HepG2 (cell line): ENCODE results near the gene TMEM253. TPM values are rescaled to one million over a fixed set of nuclear protein-coding genes. Genes with fewer than 3 reads are reported as not detected.

Source experiments
- BCL3 ChIP-seq: sonication (generic); formaldehyde crosslinking; IDR thresholded peaks from 2 replicates; pipeline ENCODE4 v1.5.1; 2020; ENCODE audit warnings: mild to moderate bottlenecking, missing genetic modification reagents, moderate library complexity
- CHD2 ChIP-seq: IDR thresholded peaks from 2 replicates; pipeline ENCODE4 v1.6.1; 2011; ENCODE audit warnings: low read depth, low read length, improper control_type of control experiment
- CTCF ChIP-seq: sonication (generic); formaldehyde crosslinking; IDR thresholded peaks from 2 replicates; pipeline ENCODE4 v1.5.0; 2020; ENCODE audit warnings: mild to moderate bottlenecking, missing genetic modification reagents, moderate library complexity
- HOXD1 ChIP-seq: sonication (generic); formaldehyde crosslinking; IDR thresholded peaks from 2 replicates; pipeline ENCODE4 v1.5.0; 2020; ENCODE audit warnings: missing genetic modification reagents
- IKZF5 ChIP-seq: IDR thresholded peaks from 2 replicates; pipeline ENCODE4 v1.6.1; 2018; ENCODE audit warnings: missing genetic modification reagents, mild to moderate bottlenecking, missing compliant biosample characterization
- MIXL1 ChIP-seq: IDR thresholded peaks from 2 replicates; pipeline ENCODE4 v1.6.1; 2016
- RERE ChIP-seq: IDR thresholded peaks from 2 replicates; pipeline ENCODE4 v1.6.1; 2016; ENCODE audit warnings: low read depth, missing genetic modification reagents, missing compliant biosample characterization
- SAFB2 ChIP-seq: sonication (generic); formaldehyde crosslinking; IDR thresholded peaks from 2 replicates; pipeline ENCODE4 v1.5.1; 2020; ENCODE audit warnings: missing genetic modification reagents, low read depth, mild to moderate bottlenecking, borderline replicate concordance
- ZNF7 ChIP-seq: IDR thresholded peaks from 2 replicates; pipeline ENCODE4 v1.6.1; 2016; ENCODE audit warnings: missing biosample characterization, missing genetic modification reagents
- ZNF724P ChIP-seq: sonication (generic); formaldehyde crosslinking; IDR thresholded peaks from 2 replicates; pipeline ENCODE4 v1.8.0; 2022; ENCODE audit warnings: missing genetic modification reagents, borderline replicate concordance
- ZNF891 ChIP-seq: sonication (generic); formaldehyde crosslinking; IDR thresholded peaks from 2 replicates; pipeline ENCODE4 v1.5.0; 2020; ENCODE audit warnings: mild to moderate bottlenecking, missing genetic modification reagents
- polyA plus RNA-seq, 8 experiments: library from polyadenylated mRNA; depleted of rRNA in 3 of 8; stranded (reverse) in 7 of 8; unstranded in 1 of 8; fragments of >200 nt; fragmentation: Illumina TruSeq in 4 of 8; extraction: Trizol in 4 of 8; gene quantifications; 2 replicates each; pipeline versions ENCODE4 v1.2.1 to v1.2.3, GENCODE V29; 2011 to 2016; ENCODE audit warnings: low read depth in 4 of 8, missing spikeins in 1 of 8, mixed read lengths in 1 of 8; ENCODE audit not compliant: insufficient read depth in 1 of 8
- total RNA-seq, 5 experiments: library from RNA; depleted of rRNA; stranded (reverse); fragments of >200 nt; fragmentation: Illumina TruSeq; extraction: Trizol; gene quantifications; 2 replicates each; pipeline ENCODE4 v1.2.3, GENCODE V29; 2016; ENCODE audit warnings: low read depth in 1 of 5
- TF ChIP-seq, protein P1 (sequence below): sonication (generic); formaldehyde crosslinking; IDR thresholded peaks from 2 replicates; pipeline ENCODE4 v1.5.1; 2020; ENCODE audit warnings: mild to moderate bottlenecking, missing genetic modification reagents, borderline replicate concordance

Gene TMEM253
- total and polyA plus RNA-seq, 2 of the 13 experiments (the other 11 are each of a cell fraction or from before 2014, with no cell fraction given), result 0.29 to 0.45 TPM

- TF ChIP-seq SAFB2 (CRISPR knock-in tag), result no peak
- no peak for TF ChIP-seq BCL3
- no peak for TF ChIP-seq ZNF891 (CRISPR knock-in tag)
- TF ChIP-seq, protein P1, sequence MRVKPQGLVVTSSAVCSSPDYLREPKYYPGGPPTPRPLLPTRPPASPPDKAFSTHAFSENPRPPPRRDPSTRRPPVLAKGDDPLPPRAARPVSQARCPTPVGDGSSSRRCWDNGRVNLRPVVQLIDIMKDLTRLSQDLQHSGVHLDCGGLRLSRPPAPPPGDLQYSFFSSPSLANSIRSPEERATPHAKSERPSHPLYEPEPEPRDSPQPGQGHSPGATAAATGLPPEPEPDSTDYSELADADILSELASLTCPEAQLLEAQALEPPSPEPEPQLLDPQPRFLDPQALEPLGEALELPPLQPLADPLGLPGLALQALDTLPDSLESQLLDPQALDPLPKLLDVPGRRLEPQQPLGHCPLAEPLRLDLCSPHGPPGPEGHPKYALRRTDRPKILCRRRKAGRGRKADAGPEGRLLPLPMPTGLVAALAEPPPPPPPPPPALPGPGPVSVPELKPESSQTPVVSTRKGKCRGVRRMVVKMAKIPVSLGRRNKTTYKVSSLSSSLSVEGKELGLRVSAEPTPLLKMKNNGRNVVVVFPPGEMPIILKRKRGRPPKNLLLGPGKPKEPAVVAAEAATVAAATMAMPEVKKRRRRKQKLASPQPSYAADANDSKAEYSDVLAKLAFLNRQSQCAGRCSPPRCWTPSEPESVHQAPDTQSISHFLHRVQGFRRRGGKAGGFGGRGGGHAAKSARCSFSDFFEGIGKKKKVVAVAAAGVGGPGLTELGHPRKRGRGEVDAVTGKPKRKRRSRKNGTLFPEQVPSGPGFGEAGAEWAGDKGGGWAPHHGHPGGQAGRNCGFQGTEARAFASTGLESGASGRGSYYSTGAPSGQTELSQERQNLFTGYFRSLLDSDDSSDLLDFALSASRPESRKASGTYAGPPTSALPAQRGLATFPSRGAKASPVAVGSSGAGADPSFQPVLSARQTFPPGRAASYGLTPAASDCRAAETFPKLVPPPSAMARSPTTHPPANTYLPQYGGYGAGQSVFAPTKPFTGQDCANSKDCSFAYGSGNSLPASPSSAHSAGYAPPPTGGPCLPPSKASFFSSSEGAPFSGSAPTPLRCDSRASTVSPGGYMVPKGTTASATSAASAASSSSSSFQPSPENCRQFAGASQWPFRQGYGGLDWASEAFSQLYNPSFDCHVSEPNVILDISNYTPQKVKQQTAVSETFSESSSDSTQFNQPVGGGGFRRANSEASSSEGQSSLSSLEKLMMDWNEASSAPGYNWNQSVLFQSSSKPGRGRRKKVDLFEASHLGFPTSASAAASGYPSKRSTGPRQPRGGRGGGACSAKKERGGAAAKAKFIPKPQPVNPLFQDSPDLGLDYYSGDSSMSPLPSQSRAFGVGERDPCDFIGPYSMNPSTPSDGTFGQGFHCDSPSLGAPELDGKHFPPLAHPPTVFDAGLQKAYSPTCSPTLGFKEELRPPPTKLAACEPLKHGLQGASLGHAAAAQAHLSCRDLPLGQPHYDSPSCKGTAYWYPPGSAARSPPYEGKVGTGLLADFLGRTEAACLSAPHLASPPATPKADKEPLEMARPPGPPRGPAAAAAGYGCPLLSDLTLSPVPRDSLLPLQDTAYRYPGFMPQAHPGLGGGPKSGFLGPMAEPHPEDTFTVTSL (CRISPR knock-in tag), result no peak
- 0 out of 2 replicates have a peak, but pooled peaks have one; percentile 40 for TF ChIP-seq MIXL1 (CRISPR knock-in tag)
- TF ChIP-seq ZNF7, result no peak
- no peak for TF ChIP-seq RERE (CRISPR knock-in tag)
- 0 out of 2 replicates have a peak, but pooled peaks have one; percentile 44 for TF ChIP-seq ZNF724P (CRISPR knock-in tag)
- TF ChIP-seq CTCF (CRISPR knock-in tag), result no peak
- TF ChIP-seq IKZF5 (CRISPR knock-in tag), result no peak
- TF ChIP-seq HOXD1 (CRISPR knock-in tag), result no peak
- TF ChIP-seq CHD2, result no peak
These were observed 8.7 kb downstream of the TMEM253 start (continued) for GRCh38 chr14:21109377-21110138.
